ENCODE measurements around the gene MORC3.
A peak's percentile ranks its signal among the peaks of the same experiment; 100 is the strongest.
"Not testable (repeated sequence)": the region's sequence is repeated elsewhere in the genome, so short reads cannot be mapped to it uniquely, and the experiment has no call there.

The MORC3 gene

DNA sequence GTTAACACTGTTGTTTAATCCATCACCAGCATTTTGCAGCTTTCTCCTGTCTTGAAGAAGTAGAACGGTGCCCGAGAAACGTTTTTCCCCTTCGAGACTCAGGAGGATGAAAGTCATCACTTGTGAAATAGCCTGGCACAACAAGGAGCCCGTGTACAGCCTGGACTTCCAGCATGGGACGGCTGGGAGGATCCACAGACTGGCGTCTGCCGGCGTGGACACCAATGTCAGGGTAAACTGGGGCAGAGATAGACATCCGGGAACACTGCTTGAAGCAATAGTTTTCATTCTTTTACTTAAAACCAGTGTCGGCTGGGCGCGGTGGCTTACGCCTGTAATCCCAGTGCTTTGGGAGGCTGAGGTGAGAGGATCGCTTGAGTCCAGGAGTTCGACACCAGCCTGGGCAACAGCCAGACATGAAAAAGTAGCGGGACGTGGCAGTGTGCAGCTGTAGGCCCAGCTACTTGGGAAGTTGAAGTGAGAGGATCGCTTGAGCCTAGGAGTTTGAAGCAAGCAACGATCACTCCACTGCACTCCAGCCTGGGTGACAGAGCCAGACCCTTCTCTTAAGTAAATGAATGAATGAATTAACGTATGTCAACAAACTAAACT is 66.1 kb downstream of the MORC3 start:
- no peak for DNase-seq

DNA sequence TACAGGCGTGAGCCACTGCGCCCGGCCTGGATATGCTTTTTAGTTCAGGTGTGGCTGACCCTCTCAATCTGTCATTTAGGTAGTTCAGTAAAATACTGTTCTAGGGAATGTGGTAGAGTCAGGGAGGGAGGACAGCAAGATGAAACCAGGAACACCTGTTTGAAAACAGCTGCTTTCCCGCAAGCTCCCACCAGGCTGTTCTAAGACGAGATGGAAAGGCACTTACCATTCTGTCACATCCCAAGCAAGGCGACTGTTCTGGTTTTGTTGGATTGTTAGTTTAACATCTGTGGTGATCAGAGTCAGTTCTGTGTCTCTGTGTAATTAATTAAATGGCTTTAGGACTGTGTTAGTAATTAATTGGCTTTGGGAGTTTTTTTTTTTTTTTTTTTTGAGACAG is 68.1 kb downstream of the MORC3 start:
- DNase-seq = no peak

DNA sequence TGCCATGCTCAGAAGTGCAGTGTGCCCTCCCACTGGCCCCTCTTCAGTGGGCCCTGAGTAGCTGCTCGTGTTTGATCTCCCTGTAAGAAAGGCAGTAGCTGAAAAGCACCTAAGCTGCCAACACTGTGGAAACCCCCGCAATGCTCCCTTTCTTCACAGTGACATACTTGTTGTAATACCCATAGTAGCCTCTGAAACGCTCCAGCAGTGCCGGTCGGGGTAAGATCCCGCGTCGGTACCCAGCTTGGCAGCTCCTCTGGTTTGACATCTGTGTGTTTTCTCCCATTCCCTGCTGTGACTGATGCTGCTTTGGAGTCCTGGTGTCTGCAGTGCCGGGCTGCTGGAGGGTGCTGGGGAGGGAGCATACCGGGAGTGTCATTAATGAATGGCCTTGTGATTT is 68.8 kb downstream of the MORC3 start:
- DNase-seq = peak; percentile 69

DNA sequence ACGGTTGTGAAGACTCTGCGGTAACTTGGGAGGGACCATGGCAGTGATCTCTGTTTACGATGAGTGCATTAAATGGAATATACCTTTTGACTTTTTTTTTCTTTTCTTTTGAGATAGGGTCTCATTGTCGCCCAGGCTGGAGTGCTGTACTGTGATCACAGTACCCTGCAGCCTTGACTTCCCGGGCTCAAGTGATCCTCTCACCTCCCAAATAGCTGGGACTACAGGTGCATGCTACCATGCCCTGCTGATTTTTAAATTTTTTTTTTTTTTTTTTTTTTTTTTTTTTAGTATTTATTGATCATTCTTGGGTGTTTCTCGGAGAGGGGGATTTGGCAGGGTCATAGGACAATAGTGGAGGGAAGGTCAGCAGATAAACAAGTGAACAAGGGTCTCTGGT is 71.7 kb downstream of the MORC3 start:
- DNase-seq = not testable (repeated sequence)

DNA sequence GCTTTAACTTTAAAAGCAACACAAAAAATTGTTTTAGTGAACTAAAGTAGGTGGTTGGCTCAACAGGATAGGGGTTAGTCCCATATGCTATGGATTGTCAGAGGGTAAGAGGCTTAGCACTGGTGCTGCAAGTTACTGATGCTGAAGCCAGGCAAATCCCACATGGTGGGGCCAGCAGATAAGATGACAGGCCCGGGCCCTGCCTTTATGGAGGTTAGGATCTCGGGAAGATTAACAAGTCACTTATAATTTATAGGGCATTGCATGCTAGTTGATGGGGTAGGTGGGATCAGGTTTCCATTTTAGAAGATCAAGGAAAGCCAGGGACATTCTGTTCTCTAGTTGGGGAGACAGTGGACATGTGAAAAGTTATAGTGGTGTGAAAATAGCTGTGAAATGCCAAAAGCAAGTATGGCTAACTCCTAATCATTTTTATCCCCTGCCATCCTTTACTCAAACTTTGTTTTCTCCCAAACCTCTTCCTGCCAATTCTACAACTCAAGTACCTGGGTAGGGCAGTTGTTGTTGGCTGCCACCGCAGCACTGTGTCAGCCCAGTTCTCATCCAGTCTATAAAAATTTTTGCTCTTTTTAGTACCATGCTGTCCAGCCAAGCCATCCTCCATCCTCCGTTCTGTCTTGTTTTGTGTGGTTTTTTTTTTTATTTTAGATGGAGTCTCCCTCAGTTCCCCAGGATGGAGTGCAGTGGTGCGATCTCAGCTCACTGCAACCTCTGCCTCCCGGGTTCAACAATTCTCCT is 75.5 kb downstream of the MORC3 start:
- no peak for DNase-seq

DNA sequence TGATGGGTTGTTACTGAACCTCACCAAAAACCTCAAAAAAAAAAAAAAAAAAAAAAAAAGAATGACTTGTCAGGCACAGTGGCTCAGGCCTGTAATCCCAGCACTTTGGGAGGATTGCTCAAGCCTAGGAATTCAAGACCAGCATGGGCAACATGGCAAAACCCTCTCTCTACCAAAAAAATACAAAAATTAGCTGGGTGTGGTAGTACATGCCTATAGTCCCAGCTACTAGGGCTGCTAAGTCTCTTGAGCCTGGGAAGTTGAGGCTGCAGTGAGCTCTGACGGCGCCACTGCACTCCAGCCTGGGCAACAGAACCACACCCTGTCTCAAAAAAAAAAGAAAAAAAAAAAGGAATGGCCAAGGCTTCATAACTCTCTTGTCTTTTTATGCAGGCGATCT is 76.3 kb downstream of the MORC3 start:
- DNase-seq = no peak

DNA sequence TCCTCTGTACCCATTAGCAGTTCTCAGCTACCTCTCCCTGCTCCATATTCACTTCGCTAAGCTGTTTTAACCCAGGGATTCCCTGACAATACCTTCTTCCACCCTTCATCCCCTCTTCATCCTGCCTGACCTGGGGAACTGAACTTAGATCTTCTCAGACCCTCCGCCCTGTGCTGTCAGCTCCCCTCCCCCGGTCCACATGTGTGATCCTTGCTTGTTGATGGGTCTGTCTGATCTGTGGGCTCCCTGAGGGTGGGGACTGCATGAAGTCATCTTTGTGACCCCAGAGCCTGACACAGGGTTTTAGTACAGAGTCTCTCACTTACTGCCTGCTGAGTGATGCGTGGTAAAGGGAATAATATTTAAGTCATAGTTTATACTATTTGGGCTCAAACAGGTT is 77.0 kb downstream of the MORC3 start:
- DNase-seq = no peak

DNA sequence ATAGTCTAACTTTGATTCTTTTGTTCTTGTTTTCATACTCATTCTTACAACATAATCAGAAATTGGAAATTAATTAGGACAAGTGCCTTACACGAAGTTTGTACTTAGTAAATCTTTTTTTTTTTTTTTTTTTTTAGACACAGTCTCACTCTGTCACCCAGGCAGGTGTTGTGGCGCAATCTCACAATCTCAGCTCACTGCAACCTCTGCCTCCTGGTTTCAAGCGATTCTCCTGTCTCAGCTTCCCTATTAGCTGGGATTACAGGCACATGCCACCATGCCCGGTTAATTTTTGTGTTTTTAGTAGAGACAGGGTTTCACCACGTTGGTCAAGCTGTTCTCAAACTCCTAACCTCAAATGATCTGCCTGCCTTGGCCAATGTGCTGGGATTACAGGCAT is 77.6 kb downstream of the MORC3 start:
- no peak for DNase-seq

DNA sequence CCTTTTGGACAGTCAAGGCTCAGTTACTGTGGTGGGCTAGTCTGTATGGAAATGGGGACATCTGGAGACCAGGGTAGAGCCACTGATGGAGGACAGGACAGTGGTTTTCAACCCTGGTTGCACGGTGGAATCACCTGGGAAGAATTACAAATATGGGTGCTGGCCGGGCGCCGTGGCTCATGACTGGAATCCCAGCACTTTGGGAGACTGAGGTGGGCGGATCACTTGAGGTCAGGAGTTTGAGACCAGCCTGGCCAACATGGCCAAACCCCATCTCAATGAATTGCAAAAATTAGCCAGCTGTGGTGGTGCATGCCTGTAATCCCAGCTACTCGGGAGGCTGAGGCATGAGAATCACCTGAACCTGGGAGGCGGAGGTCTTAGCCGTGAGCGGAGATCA is 79.7 kb downstream of the MORC3 start:
- DNase-seq = not testable (repeated sequence)

DNA sequence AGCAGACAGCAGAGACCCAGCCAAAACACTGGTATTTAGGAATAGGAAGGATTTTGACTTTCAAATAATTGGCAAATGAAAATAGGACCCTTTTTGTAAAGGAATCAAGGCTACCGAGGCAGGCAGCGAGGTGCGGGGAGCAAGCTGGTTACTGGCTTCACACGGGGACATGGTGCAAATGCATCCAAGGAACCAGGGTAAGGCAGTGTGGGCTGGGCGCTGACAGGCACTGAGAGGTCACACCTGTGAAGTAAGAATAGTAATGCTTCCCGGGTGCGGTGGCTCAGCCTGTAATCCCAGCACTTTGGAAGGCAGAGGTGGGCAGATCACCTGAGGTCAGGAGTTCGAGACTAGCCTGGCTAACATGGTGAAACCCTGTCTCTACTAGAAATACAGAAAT is 80.7 kb downstream of the MORC3 start:
- no peak for DNase-seq

DNA sequence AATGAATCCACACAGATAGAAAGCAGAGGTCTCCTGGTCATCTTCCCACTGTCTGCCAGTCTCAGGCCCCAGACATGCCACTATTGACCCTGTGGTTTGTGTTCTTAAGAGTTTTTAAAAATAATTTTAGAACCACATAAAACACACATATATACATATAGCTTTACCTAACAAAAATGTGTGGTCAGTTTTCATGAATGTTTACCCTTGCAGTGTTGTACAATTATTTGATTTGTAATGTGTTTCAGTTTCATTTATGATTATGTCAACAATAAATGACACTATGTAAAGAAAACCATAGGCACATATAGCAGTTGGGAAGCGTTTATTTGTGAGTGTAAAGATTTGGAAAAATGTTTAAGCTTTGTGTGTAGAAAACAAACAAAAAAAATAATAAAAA is 82.3 kb downstream of the MORC3 start:
- no peak for DNase-seq

DNA sequence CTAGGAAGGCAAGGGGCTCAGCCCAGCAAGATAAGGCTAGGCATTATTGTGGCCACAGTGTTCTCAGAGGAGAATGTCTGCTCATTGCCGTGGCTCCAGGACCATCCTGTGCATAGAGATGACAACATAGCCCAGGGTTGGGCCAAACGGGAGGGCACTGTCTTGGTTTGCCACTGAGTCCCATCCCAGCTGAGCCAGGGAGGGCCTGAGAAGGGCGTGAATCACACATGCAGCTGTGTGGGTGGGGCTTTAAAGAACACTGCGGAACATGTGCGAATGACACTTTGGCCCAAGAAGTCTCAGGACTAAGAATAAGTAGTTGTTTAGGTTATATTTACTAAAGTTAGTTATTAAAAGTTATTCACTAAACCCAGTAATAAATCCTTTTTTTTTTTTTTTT is 83.7 kb downstream of the MORC3 start:
- no peak for DNase-seq

DNA sequence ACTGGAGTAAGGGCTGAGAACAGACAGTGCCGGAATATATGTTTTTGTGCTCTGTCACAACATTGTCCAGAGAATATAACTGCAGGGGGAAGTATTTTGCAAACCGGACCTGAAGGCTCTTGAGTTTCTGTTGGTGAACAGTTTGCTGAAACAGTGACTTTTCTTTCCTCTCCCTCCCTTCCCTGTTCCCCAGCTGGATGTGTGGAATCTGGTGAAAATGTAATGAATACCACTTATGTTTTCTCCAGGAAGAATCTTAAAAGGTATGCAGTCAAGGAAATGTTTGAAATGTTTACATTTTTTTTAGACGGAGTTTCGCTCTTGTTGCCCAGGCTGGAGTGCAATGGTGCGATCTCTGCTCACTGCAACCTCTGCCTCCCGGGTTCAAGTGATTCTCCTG is 88.6 kb downstream of the MORC3 start:
- DNase-seq = no peak

DNA sequence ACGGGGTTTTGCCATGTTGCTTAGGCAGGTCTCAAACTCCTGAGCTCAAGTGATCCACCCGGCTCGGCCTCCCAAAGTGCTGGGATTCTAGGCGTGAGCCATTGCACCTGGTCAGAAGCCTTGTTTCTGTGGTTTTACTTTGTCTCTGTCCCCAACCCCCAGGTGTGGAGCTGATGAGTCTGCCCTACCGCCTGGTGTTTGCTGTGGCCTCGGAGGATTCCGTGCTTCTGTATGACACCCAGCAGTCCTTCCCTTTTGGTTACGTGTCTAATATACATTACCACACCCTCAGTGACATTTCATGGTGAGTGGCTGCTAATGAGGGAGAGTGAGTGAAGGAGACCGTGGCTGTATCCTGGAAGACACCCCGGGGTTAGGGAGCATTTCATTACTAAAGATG is 91.3 kb downstream of the MORC3 start:
- no peak for DNase-seq

DNA sequence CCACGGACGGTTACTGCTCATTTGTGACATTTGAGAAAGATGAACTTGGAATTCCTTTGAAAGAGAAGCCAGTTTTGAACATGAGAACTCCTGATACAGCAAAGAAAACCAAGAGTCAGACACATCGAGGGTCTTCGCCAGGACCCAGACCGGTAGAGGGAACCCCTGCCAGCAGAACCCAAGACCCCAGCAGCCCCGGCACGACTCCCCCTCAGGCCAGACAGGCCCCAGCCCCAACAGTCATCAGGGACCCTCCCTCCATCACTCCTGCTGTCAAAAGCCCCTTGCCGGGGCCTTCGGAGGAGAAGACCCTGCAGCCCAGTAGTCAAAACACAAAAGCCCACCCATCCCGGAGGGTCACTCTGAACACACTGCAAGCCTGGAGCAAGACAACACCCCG is 92.9 kb downstream of the MORC3 start:
- DNase-seq = no peak

DNA sequence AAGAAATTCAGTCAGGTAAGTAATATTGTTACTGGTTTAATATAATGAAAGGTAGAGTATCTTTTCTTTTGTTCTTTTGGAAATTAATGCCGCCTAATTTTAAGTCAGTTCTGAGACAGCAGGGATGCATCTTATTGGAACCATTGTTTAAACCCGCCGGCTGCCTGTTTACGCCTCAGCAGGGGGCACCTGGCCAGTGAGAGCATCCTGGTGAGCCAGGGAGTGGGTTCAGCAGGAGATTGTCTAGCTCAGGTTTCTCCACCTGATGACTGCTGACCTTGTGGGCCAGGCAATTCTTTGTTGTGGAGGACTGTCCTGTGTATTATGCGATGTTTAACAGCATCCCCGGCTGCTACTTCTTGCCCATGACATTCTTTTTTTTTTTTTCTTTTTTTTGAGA is 95.4 kb downstream of the MORC3 start:
- DNase-seq = no peak

DNA sequence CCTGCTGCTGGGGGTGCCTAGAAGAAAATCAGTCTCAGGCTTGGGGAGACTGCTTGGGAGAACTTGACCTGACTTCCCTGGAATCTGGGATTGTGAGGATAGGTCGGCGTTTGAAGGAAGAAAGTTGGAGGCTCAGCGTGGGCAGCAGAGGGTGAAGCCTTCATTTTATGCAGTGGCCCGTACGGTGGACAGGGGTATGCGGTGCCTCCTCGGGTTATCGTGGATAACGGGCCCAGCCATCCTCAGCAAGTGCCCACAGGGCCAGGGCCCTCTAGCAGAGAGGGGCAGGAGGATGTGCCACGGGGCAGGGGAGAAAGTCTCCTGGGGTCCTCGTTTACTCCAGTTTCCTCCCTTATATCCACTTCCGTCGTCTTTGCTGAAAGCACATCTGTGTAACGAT is 99.2 kb downstream of the MORC3 start:
- no peak for DNase-seq

DNA sequence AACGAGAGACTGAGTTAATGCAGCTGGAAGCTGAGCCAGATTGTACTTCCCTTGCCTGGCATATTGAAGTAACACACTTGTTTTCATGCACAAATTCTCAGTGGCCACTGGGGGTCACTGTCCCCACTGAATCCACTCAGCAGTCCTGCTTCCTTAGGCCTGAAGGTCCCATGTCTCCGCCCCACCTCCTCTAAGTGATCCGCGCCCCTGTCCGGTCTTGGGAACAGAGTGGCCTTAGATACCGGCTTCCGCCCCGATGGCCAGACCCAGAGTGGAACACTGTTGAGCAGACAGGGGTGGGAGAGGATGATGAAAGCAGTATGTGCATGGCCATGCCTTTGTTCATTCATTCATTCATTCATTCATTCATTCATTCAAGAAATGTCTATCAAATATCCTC is 100.0 kb downstream of the MORC3 start:
- DNase-seq = peak; percentile 93

DNA sequence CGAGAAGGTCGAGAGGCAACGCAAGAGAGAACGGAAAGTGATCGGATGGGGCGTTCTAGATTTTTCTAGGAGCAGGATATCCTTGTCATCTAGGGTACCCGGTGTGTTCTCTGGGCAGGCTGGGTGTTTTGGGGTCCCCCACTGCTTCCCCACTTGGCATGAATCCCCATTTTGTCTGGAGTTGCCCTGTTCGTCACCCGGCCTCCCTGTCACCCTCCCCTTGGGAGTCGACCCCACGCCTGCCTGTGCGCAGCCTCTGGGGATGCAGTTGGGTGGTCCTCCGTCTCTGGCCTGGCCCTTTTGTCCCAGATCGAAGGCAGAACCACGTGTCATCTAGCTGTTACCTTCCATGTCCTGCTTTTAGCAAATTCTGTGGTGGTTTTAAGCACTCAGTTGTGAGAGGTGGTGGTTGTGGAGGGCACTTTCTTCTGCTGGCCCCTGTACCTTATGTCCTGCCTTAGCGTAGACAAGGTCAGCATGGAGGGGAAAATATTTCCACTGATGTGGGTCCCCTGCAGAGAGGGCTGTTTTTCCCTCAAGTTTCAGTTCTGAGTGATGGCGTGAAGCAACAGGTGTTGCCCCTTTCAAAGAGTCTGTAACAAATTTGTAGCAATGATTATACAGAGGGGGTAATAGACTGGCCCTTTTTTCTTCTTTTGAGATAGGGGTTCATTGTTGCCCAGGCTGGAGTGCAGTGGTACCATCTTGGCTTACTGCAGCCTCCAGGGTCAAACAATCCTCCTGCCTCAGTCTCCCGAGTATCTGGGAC is 100.8 kb downstream of the MORC3 start:
- no peak for DNase-seq

DNA sequence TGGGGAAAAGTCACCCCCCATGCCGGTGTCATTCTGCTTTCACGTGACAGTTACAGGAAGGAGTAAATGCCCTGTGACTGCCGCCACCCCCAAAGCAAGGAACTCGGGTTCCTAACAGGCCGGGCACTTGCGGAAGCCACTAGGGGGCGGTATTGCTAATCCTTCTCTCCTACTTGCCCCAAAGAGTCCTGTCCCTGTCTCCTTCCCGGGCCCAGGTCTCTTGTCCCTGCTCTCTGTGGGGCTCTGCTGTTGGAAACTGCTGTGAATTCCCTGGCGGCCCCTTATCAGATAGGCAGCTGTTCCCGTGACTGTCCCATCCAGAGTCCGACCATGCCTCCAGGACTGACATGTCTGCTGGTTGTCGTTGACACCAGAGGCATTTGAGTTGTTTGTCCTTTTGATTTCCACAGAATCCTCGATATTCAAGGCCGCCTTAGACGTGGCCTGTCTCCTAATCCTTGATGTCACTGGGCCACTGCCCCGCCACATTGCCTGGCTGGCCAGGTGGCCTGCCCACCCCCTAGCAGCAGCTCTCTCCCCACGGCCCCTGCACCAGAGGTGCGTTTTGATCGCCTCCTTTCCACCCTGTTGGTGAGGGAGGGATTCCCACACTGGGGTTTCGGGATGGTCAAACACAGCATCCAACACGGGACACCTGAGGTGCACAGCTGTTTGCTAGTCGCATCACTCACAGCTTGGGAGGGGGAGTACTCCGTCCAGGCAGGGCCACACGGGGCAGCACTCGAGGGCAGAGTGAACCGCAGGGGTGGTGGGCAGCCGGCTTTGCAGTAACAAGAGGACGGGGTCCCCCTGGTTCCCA is 102.5 kb downstream of the MORC3 start:
- peak; percentile 91 for DNase-seq

DNA sequence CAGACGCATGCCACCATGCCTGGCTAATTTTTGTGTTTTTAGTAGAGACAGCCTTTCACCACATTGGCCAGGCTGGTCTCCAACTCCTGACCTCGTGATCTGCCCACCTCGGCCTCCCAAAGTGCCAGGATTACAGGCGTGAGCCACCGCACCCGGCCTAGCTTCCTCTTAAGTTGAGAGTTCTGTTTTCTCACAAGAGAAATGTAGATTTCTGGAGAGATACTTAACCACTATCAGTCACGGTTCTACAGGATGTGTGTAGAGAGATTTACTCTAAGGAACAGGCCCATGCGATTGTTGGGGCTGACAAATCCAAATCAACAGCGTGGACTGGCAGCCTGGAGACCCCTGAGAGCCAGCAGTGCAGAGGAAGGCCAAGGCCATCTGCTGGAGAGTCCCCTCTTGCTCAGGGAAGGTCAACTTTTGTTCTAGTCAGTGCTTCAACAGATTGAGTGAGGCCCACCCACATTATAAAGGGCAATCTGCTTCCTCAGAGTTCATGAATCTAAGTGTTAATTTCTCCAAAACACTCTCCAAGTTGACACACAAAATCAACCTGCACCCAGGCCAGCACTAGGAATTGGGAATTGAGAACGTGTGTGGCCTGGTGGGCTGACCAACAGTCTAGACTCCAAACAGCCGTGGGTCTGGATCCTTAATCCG is 103.9 kb downstream of the MORC3 start:
- no peak for DNase-seq

DNA sequence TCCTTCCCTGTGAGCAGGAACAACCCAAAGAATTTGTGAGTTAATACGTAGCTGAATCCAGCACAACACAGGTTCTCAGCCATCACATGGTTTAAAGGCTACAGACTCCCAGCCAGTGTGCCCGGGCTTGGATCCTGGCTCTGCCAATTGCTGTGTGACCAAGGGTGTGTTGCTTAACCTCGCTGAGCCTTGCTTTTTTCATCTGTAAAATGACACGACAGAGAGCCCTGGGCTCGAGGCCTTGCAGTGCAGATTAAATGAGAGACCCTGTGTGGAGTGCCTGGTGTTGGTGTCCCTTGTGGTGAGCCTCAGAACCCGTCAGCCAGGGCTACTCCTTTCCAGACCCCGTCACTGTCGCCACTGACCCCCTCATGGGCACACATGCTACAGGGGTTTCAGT is 104.6 kb downstream of the MORC3 start:
- DNase-seq = no peak

DNA sequence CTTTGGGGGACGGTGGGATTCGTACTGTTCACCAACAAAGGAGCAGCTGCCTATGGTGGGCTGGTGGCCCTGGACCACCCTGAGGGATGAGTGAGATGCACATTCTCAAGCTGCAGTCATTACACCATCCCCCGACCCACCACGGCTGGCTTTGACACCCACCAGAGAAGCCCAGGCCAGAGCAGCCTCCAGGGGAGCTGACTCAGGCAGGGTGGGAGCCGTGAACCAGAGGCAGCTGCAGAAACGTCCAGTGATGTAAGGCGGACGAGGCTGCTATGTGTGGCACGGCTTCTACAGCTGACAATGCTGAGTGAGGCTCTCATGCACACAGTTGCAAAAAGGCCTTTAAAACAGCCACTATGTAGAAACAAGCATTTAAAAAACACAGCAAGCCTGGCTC is 105.3 kb downstream of the MORC3 start:
- peak; percentile 89 for DNase-seq
